Mucosa of gallbladder (tissue), 1 donor: ENCODE measurements around the gene SBNO1. TPM values are rescaled to one million over a fixed set of nuclear protein-coding genes. Genes with fewer than 3 reads are reported as not detected.
A peak's percentile ranks its signal among the peaks of the same experiment; 100 is the strongest.
"Not testable (repeated sequence)": the region's sequence is repeated elsewhere in the genome, so short reads cannot be mapped to it uniquely, and the experiment has no call there.

Source experiments
- DNase-seq: peaks from one replicate; pipeline ENCODE4 v3.0.0-alpha.2; 2020; ENCODE audit warnings: low spot score
- total RNA-seq: library from RNA; stranded (reverse); gene quantifications from one replicate; pipeline ENCODE4 v1.2.1, GENCODE V29; 2021
- donor health status: DM: no; HTN: no; CAD: no.

SBNO1 gene
- 29.7 TPM for total RNA-seq

- DNase-seq, result peak; percentile 90
These were observed at the start of gene SBNO1 for GRCh38 chr12:123364532-123365024. Gene SBNO1 (minus strand): TSS chr12:123364847. CDS start chr12:123350441, 14,406 bp downstream.

GRCh38 chr12:123410041-123410412 is 45.4 kb upstream of the SBNO1 start:
- DNase-seq, result no peak

- not testable (repeated sequence) for DNase-seq
These were observed 44.8 kb upstream of the SBNO1 start for GRCh38 chr12:123409284-123410040.

GRCh38 chr12:123408619-123409018 is 44.0 kb upstream of the SBNO1 start:
- not testable (repeated sequence) for DNase-seq

- DNase-seq, result not testable (repeated sequence)
These were observed 43.3 kb upstream of the SBNO1 start for GRCh38 chr12:123407934-123408333.

GRCh38 chr12:123407269-123407668 is 42.6 kb upstream of the SBNO1 start:
- not testable (repeated sequence) for DNase-seq

- DNase-seq, result no peak
These were observed 39.9 kb upstream of the SBNO1 start for GRCh38 chr12:123404581-123404980.

GRCh38 chr12:123401753-123402683 is 37.4 kb upstream of the SBNO1 start:
- no peak for DNase-seq

GRCh38 chr12:123399255-123399617 is 34.6 kb upstream of the SBNO1 start:
- DNase-seq, result no peak

- DNase-seq, result peak; percentile 54
These were observed 34.1 kb upstream of the SBNO1 start for GRCh38 chr12:123398550-123399254.

- DNase-seq, result no peak
These were observed 33.5 kb upstream of the SBNO1 start for GRCh38 chr12:123398177-123398549.

GRCh38 chr12:123397400-123397799 is 32.8 kb upstream of the SBNO1 start:
- DNase-seq, result no peak

- no peak for DNase-seq
These were observed 32.3 kb upstream of the SBNO1 start for GRCh38 chr12:123396954-123397353.

- DNase-seq, result no peak
These were observed 31.9 kb upstream of the SBNO1 start for GRCh38 chr12:123396543-123396942.

- DNase-seq, result no peak
These were observed 30.6 kb upstream of the SBNO1 start for GRCh38 chr12:123395236-123395635.

- DNase-seq, result no peak
These were observed 29.1 kb upstream of the SBNO1 start for GRCh38 chr12:123393747-123394146.

- DNase-seq, result no peak
These were observed 27.1 kb upstream of the SBNO1 start for GRCh38 chr12:123391546-123392343.

GRCh38 chr12:123390498-123391426 is 26.1 kb upstream of the SBNO1 start:
- DNase-seq, result no peak

- DNase-seq, result peak; percentile 28
These were observed 25.1 kb upstream of the SBNO1 start for GRCh38 chr12:123389560-123390351.
